Progenitor cell of endocrine pancreas (in vitro differentiated cells): ENCODE data around the gene CCR1. TPM values are rescaled to one million over a fixed set of nuclear protein-coding genes. Genes with fewer than 3 reads are reported as not detected.
A peak's percentile ranks its signal among the peaks of the same experiment; 100 is the strongest.

Source experiments
- DNase-seq: peaks from one replicate; pipeline ENCODE4 v3.0.0; 2021; ENCODE audit warnings: low spot score; ENCODE audit not compliant: unreplicated experiment
- H3K27ac Mint-ChIP-seq: 2 replicates; pipeline ENCODE4 v1.8.0; 2021; ENCODE audit warnings: mild to moderate bottlenecking, moderate library complexity, mixed read lengths
- H3K27me3 Mint-ChIP-seq: 2 replicates; pipeline ENCODE4 v1.8.0; 2021; ENCODE audit warnings: mixed read lengths
- H3K36me3 Mint-ChIP-seq: 2 replicates; pipeline ENCODE4 v1.8.0; 2022; ENCODE audit warnings: mixed read lengths; ENCODE audit not compliant: insufficient read depth
- H3K4me1 Mint-ChIP-seq: 2 replicates; pipeline ENCODE4 v1.8.0; 2021; ENCODE audit warnings: low read depth, mixed read lengths
- H3K4me3 Mint-ChIP-seq: 2 replicates; pipeline ENCODE4 v1.8.0; 2021; ENCODE audit warnings: low read depth, mild to moderate bottlenecking, moderate library complexity, mixed read lengths
- H3K9me3 Mint-ChIP-seq: 2 replicates; pipeline ENCODE4 v1.8.0; 2021; ENCODE audit warnings: low read depth, mixed read lengths
- total RNA-seq: library from RNA; stranded (reverse); gene quantifications from 2 replicates; pipeline ENCODE4 v1.2.1, GENCODE V29; 2021
- TF ChIP-seq, protein P1 (sequence below): fragments of 200-600 bp; sonication (generic); IDR thresholded peaks from one replicate; pipeline ENCODE4 v1.5.0; 2021; ENCODE audit warnings: antibody characterized with exemption, mild to moderate bottlenecking; ENCODE audit not compliant: unreplicated experiment

CCR1 gene
- total RNA-seq, 1 donor from 2014 or later, result 0.14 TPM

DNA sequence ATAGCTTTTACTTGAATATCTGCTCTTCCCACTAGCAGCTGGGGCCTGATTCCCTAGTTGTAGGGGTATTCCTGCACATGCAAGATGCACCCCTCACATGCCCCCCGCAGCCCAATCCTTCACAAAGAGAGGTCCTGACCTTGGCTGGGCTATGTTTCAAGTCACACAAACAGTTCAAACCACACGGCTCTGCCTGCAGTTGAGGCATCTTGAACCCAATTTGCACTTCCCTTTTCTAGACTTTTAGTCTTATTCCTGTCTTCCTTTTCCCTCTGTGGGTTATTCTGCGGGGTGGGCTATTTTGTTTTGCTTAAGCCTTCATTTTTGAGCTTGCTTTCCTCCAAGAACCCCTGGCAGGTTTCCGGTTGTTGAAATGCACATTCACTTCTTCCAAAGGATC is 13.3 kb upstream of the CCR1 start:
- no peak overlapping the region for H3K27ac Mint-ChIP-seq

DNA sequence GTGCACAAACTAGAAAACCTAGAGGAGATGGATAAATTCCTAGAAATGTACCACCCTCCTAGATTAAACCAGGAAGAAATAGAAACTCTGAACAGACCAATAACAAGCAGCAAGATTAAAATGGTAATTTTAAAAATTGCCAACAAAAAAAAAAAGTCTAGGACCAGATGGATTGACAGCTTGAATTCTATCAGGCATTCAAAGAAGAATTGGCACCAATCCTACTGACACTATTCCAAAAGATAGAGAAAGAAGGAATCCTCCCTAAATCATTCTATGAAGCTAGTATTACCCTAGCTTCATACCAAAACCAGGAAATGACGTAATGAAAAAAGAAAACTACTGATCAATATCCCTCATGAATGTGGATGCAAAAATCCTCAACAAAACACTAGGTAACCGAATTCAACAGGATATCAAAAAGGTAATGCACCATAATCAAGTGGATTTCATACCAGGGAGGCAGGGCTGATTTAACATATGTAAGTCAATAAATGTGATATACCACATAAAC is 10.1 kb upstream of the CCR1 start:
- peaks cover 20% of the 10 kb centered on the region for H3K9me3 Mint-ChIP-seq
- DNase-seq, result no peak
- no peak overlapping the region for H3K4me3 Mint-ChIP-seq
- H3K4me1 Mint-ChIP-seq, result peaks cover 1% of the 10 kb centered on the region
- no peak overlapping the region for H3K27ac Mint-ChIP-seq
- TF ChIP-seq, protein P1, sequence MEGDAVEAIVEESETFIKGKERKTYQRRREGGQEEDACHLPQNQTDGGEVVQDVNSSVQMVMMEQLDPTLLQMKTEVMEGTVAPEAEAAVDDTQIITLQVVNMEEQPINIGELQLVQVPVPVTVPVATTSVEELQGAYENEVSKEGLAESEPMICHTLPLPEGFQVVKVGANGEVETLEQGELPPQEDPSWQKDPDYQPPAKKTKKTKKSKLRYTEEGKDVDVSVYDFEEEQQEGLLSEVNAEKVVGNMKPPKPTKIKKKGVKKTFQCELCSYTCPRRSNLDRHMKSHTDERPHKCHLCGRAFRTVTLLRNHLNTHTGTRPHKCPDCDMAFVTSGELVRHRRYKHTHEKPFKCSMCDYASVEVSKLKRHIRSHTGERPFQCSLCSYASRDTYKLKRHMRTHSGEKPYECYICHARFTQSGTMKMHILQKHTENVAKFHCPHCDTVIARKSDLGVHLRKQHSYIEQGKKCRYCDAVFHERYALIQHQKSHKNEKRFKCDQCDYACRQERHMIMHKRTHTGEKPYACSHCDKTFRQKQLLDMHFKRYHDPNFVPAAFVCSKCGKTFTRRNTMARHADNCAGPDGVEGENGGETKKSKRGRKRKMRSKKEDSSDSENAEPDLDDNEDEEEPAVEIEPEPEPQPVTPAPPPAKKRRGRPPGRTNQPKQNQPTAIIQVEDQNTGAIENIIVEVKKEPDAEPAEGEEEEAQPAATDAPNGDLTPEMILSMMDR, result no peak
- no peaks in the 10 kb centered on the region for H3K36me3 Mint-ChIP-seq
- H3K27me3 Mint-ChIP-seq, result peaks cover under 1% of the 10 kb centered on the region

More for the DNA sequence above, 13.3 kb upstream of the CCR1 start:
- Mint-ChIP-seq H3K4me1 (no peaks in the 10 kb centered on the region), H3K27me3 (peaks cover 5% of the 10 kb centered on the region), H3K4me3 (no peak overlapping the region), H3K36me3 (peaks cover under 1% of the 10 kb centered on the region), H3K9me3 (peaks cover 23% of the 10 kb centered on the region)
- no peak for DNase-seq
- TF ChIP-seq, protein P1, result no peak

DNA sequence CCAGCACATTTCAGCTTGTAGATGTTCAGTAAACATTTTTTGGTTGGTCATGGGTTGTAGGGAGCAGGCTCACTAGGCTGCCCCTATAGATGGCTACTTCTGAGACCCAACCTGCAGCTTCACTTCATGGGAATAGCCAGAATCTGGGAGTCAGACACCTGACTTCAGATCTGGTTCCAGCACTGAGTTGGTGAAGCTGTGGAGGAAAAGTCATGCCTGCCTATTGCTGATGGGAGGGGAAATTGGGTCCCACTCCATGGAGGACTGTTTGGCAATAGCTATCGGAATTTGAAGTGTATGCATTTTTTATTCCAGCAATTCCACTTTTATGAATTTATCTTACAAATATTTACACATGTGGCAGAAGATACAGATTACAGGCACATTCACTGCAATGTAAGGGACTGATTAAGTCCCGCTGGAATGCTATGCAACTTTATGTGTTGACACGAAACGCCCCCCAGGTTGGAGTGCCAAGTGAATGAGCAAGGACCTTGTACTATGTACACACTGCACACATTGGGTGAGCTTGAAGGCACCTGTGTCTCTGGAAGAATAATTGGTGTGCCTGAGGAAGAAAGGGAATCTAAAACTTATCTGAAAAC is 7.8 kb upstream of the CCR1 start:
- Mint-ChIP-seq H3K27me3 (no peaks in the 10 kb centered on the region), H3K36me3 (no peaks in the 10 kb centered on the region), H3K9me3 (peaks cover 20% of the 10 kb centered on the region), H3K4me3 (no peak overlapping the region), H3K4me1 (peaks cover 1% of the 10 kb centered on the region), H3K27ac (no peak overlapping the region)
- DNase-seq, result no peak
- TF ChIP-seq, protein P1, result no peak

DNA sequence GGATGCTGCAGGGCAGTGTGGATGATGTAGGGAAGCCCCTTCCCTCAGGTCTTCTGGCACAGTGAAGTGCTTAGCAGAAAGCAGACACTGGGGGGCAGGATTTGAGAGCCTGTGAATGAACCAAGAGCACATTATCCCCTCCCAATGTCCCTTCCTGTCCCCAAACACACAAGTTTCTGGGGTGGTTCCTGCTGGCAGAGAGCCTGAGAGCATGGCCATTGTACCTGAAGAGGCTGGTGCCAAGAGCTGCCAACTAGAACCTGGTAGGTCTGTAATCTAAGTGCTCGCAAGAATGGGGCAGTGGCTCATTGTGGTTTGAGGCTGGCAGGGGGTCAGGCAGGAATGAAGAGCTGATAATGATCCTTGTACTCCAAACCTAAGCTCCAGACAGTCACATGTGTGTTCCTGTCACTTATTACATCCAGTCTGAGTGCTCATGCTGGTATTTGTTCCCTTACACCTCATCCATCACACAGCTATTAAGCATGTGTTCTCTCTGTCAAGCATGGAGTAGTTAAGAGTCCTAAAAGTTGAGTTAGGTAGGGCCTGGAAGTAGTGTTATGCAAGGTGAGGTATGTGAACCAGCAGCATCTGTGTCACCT is 6.7 kb upstream of the CCR1 start:
- Mint-ChIP-seq H3K9me3 (peaks cover 15% of the 10 kb centered on the region), H3K36me3 (no peaks in the 10 kb centered on the region)
- DNase-seq, result no peak

DNA sequence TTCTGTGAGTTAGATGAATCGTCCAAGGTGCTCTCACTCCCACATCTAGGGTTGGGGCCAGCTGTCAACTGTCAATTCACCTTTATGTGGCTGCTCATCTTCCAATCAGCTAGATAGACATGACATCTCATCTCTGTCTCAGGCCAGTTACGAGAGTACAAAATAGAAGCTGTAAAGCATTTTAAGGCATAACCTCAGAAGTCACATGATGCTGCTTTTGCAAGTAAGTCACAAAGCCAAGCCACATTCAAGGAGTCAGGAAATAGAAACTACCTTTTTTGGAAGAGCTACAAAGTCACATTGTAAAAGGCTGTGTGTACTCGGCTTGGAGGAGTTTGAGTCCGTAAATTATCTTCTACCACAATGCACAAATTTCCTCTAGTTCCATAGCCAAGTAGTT is 5.1 kb upstream of the CCR1 start:
- Mint-ChIP-seq H3K9me3 (peaks cover 4% of the 10 kb centered on the region), H3K36me3 (no peaks in the 10 kb centered on the region), H3K27me3 (no peaks in the 10 kb centered on the region), H3K4me3 (no peak overlapping the region), H3K4me1 (peaks cover 2% of the 10 kb centered on the region), H3K27ac (no peak overlapping the region)
- no peak for DNase-seq
- TF ChIP-seq, protein P1, result no peak

More for the DNA sequence above, 6.7 kb upstream of the CCR1 start:
- Mint-ChIP-seq H3K4me3 (no peak overlapping the region), H3K4me1 (peaks cover 1% of the 10 kb centered on the region), H3K27ac (no peak overlapping the region), H3K27me3 (no peaks in the 10 kb centered on the region)
- TF ChIP-seq, protein P1, result peak; percentile 34
